Skin of body (tissue), 2 donors: ENCODE measurements around the gene TBKBP1. TPM values are rescaled to one million over a fixed set of nuclear protein-coding genes. Genes with fewer than 3 reads are reported as not detected.
"Not testable (repeated sequence)": the region's sequence is repeated elsewhere in the genome, so short reads cannot be mapped to it uniquely, and the experiment has no call there.

Experiments
- DNase-seq: peaks from one replicate; lab custom pipeline; 2025; lab: John Stamatoyannopoulos, UW
- total RNA-seq: library from RNA; depleted of rRNA; stranded (reverse); fragments of >200 nt; gene quantifications from one replicate; pipeline ENCODE4 v1.2.3, GENCODE V29; 2014

Gene TBKBP1
- total RNA-seq, 1 donor from 2014 or later, result 10.2 TPM

DNA sequence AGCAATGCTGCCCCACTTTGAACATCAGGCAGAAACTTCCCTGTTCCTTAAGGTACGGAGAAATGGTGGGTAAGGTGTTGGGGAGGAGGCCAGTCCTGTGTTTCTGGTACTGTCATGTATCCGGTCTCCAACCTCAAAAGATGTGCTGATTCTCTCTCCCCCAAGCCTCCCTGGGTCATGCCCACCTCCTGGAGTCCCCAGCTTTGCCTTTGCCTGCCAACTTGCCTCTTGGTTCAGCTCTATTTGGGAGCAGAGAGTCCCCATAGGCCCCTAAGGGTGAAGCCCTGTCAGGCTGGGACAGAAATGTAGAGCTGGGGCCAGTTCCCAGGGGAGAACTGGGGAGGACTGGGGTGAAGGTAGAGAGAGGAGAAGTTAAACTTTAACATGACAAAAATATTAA is 37.4 kb downstream of the TBKBP1 start:
- DNase-seq, result no peak

DNA sequence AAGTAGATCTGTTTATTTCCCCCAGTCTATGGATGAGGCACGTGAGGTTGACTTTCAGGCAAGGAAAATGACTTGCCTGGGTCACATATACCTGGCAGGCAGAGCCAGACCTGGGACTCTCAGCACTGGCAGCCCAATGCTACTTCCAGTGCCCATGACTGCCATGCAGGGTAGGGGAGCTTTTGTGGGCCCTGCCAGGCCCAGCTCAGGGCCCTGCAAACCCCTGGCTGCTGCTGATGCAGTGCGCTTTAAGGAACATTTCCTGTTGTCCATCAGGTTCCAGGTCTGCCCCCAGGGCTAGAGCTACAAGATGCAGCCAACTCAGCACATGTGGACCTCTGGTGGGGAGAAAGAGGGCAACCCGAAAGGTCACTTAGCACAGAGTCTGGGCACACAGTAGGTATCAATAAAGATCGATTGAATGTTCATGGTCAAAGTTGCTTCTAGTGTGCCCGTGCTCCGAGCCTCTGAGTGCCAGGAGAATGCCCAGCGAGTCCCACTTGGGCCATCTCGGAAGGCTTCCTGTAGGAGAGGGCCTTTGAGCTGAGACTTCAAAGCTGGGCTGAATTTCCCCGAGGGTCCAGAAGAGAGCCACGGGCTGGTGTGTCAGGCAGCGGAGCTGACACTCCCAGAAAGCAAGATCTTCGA is 38.6 kb downstream of the TBKBP1 start:
- no peak for DNase-seq

DNA sequence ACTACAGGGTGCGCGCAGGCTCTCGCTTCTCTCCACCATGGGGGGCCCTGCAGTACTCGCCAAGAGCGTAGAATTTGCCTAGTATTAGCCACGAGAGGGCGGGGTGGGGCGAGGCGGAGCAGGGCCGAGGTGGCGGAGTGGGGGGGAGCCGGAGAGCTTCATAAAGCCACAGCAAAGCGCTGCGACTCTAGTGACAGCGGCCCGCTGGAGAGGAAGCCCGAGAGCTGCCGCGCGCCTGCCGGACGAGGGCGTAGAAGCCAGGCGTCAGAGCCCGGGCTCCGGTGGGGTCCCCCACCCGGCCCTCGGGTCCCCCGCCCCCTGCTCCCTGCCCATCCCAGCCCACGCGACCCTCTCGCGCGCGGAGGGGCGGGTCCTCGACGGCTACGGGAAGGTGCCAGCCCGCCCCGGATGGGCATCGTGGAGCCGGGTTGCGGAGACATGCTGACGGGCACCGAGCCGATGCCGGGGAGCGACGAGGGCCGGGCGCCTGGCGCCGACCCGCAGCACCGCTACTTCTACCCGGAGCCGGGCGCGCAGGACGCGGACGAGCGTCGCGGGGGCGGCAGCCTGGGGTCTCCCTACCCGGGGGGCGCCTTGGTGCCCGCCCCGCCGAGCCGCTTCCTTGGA is 39.2 kb downstream of the TBKBP1 start, which contains the start of gene TBX21:
Gene TBX21, plus strand, starts transcription at position 190 of the 627 bp plus-strand sequence. Its CDS starts 219 bp downstream, at position 409.
- no peak for DNase-seq

DNA sequence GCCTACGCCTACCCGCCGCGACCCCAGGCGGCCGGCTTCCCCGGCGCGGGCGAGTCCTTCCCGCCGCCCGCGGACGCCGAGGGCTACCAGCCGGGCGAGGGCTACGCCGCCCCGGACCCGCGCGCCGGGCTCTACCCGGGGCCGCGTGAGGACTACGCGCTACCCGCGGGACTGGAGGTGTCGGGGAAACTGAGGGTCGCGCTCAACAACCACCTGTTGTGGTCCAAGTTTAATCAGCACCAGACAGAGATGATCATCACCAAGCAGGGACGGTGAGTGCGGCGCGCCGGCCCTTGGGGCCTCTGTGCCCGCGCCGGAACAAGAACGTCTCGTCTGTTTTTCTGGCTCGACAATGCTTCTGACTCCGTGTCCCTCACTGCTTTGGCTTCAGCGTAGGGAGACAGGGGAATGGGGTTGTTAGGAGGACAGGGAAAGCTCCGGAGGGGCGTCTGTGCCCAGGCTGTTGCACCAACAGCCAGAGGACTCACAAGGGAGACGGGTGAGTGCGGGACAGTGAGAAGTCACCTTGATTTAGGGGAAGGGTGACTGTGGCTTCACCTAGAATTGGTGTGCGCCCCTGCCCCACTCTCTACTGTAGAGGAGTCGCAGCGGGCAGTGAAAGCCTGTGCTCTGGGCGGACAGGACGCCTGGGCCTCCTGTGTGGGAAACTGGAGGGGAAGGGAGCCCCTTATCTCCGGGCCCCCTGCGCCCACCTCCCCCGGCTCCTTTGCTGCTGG is 39.9 kb downstream of the TBKBP1 start:
- DNase-seq, result no peak

DNA sequence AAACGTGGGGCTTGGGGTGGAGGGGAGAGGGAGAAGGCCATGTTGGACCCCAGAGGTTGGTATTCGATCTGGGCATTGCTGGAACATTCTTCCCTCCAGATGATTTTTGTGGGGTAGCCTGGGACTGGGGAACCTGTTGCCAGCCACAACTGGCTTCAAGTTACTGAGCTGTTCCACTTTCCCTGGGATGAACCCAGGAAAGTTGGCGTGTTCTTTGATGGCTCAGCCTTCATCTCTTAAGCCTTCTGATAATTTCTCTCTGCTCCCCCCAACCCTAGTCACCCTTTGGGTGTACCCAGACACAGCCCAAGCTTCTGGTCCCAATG is 41.1 kb downstream of the TBKBP1 start:
- DNase-seq, result no peak

DNA sequence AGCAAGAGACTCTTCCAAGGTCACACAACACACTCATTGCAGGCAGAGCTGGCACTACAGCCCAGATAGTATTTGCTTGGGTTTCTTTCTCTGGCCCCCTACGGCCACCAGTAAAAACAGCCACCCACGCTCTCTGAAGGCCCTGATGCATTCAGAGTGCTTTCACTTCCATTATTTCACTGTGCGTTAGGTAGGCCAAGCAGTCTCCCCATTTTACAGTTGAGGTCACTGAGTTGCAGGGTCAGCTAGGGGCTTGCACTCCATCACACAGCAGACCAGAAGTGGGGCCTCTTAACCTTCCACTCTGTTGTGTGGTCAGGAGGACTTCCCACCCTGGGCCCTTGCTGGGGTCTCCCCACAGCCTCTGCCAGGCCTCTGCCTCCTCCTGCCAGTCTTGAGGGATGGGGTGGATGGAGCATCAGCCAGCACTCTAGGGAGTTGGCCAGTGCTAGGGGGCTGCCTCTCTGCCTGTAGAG is 41.6 kb downstream of the TBKBP1 start:
- no peak for DNase-seq

DNA sequence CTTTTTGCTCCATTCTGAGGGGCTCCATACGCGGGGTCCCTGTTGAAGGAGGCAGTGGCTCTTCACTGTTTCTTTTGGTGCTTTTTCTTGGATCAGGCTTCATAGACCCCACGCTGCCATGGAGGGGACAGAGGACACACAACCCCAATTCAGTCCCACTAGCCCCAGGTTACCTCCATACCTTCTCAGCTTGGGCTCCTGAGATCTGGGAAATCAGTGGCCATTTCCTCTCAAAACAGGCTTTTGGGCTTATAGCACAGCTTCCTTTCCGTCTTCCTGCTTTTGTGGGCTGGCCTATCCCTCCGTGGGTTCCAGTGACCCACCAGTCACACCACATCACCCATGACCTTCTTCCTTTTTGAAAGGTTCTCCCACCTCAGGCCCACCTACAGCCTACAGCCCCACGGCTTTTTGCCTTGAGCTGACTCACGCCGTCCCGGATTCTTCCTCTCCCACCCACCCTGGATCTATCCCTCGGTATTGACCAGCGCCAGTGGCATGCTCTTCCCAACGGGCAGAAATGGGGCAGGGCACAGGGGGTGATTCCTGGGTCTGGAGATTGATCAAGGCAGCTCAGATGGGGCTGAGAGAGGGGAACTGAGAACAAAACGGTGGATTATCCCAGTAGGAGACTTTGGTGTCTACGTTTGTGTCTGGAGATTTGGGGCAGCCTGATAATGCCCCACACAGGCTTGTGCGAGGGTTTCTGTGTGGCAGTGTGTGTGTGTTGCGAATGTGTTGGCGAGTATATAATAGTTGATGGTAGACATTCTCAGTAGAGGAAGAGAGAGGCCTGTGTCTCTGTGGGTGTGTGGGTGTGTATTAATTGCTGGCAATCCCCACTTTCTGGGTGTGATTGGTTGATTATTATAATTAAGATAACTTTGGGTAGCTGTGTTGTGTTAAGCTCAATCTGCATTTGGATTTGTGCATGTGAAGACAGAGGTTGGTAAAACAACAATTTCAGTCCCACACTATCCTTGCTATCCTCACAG is 42.8 kb downstream of the TBKBP1 start:
- no peak for DNase-seq

DNA sequence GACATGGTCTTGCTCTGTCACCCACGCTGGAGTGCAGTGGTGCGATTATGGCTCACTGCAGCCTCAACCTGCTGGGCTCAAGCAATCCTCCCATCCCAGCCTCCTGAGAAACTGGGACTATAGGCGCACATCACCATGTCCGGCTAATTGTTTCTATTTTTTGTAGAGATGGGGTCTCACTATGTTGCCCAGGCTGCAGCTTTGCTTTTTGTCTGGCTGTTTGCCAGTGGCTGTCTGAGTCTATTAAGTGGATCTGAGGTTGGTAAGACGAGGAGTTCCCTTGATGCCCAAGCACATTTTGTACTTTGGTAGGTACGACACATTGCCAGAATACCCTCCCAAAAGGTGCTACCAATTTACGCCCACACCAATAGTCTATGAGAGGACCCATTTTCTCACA is 44.2 kb downstream of the TBKBP1 start:
- no peak for DNase-seq

DNA sequence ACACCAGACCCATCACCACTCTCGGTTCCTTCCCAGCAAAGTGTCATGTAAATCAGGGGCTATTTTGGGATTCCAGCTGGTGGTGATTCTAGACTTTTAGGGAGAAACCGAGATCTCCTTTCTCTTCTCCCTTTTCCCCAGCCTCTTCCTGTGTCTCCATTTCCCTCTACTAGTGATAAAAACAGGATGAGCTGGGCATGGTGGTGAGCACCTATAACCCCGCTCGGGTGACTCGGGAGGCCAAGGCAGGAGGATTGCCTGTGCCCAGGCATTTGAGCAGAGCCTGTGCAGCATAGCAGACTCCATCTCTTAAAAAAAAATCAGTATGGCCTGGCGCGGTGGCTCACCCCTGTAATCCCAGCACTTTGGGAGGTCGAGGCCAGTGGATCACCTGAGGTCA is 45.2 kb downstream of the TBKBP1 start:
- no peak for DNase-seq

DNA sequence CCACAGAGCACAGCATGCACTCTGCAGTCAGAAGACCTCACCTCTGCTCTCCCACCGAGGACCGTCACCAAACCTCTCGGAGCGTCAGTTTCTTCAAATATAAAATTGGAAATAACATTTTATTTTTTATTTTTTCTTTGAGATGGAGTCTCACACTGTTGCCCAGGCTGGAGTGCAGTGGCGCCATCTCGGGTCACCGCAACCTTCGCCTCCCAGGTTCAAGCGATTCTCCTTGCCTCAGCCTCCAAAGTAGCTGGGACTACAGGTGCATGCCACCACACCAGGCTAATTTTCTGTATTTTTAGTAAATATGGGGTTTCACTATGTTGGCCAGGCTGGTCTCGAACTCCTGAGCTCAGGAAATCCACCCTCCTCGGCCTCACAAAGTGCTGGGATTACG is 46.0 kb downstream of the TBKBP1 start:
- not testable (repeated sequence) for DNase-seq

DNA sequence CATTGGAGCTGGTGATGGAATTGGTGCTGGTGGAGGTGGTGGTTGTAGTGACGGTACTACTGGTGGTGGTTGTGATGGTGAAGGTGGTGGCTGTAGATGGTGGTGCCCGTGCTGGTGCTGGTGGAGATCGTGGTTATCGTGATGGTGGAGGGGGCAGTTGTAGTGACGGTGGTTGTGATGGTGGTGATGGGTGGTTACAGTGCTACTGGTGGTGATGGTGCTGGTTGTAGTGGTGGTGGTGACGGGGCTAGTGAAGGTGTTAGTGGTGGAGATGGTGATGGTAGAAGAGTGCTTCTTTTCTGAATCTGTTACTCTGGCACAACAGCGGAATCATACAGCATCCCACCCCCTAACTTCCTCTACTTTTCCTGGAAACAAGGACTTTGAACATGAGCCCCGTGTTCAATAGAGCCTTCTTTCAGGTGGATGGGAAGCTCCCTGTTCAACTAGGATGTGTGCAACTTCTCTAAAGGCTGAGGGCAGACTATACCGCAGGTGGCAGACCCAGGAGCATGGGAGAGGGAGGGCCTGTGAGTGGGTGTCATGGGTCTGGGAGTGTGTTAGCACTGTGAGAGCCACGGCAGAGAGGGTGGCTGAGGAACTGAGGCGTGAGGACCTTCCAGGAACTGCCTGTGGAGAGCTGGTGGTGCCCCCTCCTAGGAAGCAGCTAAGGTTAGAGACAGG is 47.3 kb downstream of the TBKBP1 start:
- DNase-seq, result no peak

DNA sequence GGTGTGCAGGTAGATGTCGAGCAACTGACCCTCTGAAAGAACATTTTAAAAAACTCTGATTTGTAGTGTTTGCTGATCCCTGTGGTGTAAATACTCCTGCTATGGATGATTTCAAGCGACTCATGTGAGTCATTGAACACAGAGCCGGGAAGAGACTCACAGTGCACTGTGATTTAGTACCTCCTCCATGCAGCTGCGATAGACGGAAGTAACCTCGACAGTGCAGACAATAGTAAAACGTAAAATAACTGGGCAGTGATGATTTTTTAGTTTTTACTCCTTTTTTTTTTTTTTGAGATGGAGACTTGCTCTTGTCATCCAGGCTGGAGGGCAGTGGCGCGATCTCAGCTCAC is 47.8 kb downstream of the TBKBP1 start:
- no peak for DNase-seq

DNA sequence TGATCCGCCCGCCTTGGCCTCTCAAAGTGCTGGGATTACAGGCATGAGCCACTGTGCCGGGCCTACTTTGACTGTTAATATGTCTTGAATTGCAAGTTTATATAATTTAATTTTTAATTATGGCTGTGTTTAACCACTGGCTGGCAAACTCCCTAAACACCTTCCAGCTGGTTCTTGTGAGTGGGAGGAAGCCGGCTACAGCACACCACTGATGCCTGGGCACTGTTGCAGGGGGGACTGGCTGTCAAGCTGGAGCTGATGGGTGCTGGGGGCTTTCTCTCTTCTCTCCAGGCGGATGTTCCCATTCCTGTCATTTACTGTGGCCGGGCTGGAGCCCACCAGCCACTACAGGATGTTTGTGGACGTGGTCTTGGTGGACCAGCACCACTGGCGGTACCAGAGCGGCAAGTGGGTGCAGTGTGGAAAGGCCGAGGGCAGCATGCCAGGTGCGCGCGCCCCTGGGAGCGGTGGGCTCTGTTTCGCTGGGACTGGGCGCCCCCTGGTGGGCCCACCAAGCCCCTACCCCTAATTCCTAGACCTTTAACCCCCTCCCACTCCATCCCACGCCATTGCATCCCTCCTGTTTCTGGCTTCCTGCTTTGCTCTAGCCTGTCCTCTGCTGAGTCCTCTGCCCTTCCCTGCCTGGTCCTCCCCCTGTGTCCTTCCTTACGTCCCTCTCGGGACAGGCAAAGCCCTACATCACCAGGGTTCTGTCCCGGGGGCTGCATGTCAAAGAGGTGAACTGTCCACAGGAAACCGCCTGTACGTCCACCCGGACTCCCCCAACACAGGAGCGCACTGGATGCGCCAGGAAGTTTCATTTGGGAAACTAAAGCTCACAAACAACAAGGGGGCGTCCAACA is 48.6 kb downstream of the TBKBP1 start:
- DNase-seq, result no peak

DNA sequence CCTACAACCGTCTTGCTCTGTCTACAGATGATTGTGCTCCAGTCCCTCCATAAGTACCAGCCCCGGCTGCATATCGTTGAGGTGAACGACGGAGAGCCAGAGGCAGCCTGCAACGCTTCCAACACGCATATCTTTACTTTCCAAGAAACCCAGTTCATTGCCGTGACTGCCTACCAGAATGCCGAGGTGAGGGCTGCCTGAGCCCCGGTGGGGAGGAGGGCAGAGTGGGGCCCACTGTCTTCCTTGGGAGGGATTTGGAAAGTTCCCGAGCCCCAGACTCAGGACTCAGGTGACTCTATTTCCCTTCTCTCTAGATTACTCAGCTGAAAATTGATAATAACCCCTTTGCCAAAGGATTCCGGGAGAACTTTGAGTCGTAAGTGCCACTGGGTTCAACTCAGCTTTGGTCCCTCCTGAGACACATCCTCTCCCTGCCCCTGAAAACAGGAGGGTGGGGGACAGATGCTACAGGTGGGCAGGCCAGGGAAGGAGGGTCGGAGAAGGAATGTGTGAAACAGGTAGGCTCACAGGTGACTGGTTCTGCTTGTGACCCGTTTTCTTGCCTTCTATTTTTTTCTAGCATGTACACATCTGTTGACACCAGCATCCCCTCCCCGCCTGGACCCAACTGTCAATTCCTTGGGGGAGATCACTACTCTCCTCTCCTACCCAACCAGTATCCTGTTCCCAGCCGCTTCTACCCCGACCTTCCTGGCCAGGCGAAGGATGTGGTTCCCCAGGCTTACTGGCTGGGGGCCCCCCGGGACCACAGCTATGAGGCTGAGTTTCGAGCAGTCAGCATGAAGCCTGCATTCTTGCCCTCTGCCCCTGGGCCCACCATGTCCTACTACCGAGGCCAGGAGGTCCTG is 50.4 kb downstream of the TBKBP1 start:
- DNase-seq, result no peak

DNA sequence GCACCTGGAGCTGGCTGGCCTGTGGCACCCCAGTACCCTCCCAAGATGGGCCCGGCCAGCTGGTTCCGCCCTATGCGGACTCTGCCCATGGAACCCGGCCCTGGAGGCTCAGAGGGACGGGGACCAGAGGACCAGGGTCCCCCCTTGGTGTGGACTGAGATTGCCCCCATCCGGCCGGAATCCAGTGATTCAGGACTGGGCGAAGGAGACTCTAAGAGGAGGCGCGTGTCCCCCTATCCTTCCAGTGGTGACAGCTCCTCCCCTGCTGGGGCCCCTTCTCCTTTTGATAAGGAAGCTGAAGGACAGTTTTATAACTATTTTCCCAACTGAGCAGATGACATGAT is 51.0 kb downstream of the TBKBP1 start:
- DNase-seq, result no peak

DNA sequence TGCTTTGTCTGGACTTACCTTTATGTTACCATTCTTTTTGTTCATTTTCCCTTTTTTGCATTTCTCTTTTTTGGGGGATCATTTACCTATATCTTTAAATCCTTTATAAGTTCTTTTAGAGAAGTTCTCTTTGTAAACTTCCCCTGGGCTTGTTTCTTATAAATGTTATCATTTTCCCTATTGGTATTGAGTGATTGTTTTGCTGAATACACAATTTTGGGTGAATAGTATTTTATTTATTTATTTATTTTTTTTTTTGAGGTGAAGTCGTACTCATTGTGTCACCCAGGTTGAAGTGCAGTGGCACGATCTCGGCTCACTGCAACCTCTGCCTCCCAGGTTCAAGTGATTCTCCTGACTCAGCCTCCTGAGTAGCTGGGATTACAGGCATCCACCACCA is 57.5 kb downstream of the TBKBP1 start:
- no peak for DNase-seq

DNA sequence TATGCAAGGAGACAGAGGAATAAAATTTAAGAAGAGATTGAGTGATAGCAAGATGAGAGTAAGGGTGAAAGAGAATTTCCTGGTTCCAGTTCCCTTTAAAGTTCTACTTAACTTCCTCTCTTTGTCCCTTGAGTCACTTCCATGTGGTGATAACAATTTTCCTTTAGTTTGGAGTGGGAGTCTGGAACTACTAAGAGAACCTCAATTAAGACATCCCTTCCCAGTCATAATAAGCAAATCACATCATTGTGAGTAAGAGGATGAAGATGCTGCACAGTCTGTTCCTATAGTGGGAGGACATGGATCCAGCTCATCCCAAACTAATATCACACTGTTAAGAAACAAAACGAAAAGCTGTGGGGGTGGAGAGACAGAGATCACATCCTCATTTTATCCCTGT is 63.4 kb downstream of the TBKBP1 start:
- DNase-seq, result no peak

DNA sequence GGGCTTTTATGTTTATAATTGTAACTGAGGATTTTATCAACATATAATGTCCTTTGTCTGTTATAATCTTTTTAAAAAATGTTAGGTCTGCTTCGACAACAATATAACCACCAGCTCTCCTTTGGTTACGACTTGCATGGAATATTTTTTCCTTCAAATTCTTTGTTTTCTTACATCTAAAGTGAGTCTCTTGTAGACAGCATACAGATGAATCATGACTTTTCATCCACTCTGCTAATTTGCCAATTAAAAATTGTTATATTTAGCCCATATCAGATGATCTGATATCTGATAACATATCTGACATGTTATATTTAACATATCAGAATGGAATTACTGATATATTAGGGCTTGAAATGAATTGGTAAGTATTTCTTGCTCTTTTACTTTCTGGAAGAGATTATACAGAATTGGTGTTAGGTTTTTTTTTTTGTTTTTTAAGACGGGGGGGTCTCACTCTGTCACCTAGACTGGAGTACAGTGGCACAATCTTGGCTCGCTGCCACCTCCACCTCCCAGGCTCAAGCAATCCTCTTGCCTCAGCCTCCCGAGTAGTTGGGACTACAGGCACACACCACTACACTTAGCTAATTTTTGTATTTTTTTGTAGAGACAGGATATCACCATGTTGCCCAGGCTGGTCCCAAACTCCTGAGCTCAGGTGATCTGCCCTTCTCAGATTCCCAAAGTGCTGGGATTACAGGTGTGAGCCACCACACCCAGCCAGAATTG is 66.6 kb downstream of the TBKBP1 start:
- no peak for DNase-seq
